GM12873 (cell line): ENCODE results near the gene PLD1.

Source experiments
- CTCF ChIP-seq: IDR thresholded peaks from 2 replicates; pipeline ENCODE4 v1.5.1; 2012; ENCODE audit warnings: low read depth, mild to moderate bottlenecking, moderate library complexity, low read length, control low read depth; ENCODE audit not compliant: insufficient read depth; ENCODE audit errors: missing control alignments

The PLD1 gene

GRCh38 chr3:171788546-171789351 lies 21.5 kb downstream of the PLD1 start:
- TF ChIP-seq CTCF = no peak

GRCh38 chr3:171786997-171787396 lies 23.3 kb downstream of the PLD1 start:
- TF ChIP-seq CTCF = no peak

- no peak for TF ChIP-seq CTCF
Observed at GRCh38 chr3:171784937-171785336, 25.3 kb downstream of the PLD1 start.

GRCh38 chr3:171784387-171784786 lies 25.9 kb downstream of the PLD1 start:
- no peak for TF ChIP-seq CTCF

- TF ChIP-seq CTCF = no peak
Observed at GRCh38 chr3:171783626-171784025, 26.7 kb downstream of the PLD1 start.

- no peak for TF ChIP-seq CTCF
Observed at GRCh38 chr3:171783086-171783485, 27.2 kb downstream of the PLD1 start.

- no peak for TF ChIP-seq CTCF
Observed at GRCh38 chr3:171782617-171783016, 27.7 kb downstream of the PLD1 start.
